ENCODE data around the gene TKTL2.
A peak's percentile ranks its signal among the peaks of the same experiment; 100 is the strongest.

Gene TKTL2, protein sequence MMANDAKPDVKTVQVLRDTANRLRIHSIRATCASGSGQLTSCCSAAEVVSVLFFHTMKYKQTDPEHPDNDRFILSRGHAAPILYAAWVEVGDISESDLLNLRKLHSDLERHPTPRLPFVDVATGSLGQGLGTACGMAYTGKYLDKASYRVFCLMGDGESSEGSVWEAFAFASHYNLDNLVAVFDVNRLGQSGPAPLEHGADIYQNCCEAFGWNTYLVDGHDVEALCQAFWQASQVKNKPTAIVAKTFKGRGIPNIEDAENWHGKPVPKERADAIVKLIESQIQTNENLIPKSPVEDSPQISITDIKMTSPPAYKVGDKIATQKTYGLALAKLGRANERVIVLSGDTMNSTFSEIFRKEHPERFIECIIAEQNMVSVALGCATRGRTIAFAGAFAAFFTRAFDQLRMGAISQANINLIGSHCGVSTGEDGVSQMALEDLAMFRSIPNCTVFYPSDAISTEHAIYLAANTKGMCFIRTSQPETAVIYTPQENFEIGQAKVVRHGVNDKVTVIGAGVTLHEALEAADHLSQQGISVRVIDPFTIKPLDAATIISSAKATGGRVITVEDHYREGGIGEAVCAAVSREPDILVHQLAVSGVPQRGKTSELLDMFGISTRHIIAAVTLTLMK

GRCh38 chr4:163473576-163473975 lies at the start of gene TKTL2:
Gene TKTL2, minus strand, starts transcription at chr4:163473754. Its CDS starts 20 bp downstream, at chr4:163473734.
- no peak for DNase-seq (ENCODE audit: low read depth in 2 of 2)

- DNase-seq (ENCODE audit: low read depth in 2 of 2), result no peak
Measured at GRCh38 chr4:163515198-163515597, 41.6 kb upstream of the TKTL2 start.

DNA sequence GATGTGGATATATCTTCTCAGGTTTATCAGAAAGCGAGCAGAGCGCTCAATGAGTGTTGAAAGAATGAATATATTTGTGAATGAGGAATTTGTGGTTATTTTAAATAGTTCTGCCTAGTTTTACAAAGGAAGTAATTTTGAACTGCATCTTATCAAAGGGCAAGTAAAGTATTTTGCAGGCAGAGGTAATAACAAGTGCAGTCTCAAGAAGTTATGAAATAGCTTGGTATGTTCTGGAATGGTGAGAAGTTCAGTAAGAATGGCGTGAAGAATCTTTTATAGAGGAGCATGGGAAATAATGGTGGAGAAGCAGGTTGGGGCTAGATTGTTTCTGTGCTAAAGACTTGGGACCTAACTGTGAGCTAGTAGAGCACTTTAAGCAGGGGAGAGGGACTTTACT lies 31.8 kb upstream of the TKTL2 start:
- DNase-seq (ENCODE audit: low read depth in 2 of 2), result no peak

GRCh38 chr4:163500586-163500985 lies 27.0 kb upstream of the TKTL2 start:
- DNase-seq (ENCODE audit: low read depth in 2 of 2), result no peak

DNA sequence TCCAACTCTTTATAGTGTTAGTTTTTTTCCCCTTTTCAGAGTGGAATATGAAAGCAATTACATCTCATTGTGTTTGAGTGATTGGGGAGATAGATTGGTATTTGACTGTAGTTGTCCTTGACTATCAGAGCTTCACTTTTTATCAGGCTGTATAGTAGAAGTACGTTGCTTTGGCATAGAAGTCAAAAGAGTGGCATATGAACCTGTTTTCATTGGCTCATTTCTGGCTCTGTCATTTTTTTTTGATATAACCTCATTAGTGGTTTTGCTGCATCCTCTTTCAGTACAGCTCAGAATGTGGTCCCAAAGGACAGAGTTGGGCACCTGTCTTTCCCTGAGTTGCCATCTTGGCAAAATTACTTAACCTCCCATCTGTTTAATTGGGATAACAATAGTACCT lies 22.3 kb upstream of the TKTL2 start:
- no peak for DNase-seq (ENCODE audit: low read depth in 2 of 2)

- DNase-seq (ENCODE audit: low read depth in 2 of 2), result peak; percentile 57
Measured at GRCh38 chr4:163494360-163495241, 21.0 kb upstream of the TKTL2 start, which contains the start of gene TMA16. Gene TMA16, plus strand, starts transcription at chr4:163494690. Its CDS starts 112 bp downstream, at chr4:163494802.

- DNase-seq (ENCODE audit: low read depth in 2 of 2), result no peak
Measured at GRCh38 chr4:163493643-163494359, 20.2 kb upstream of the TKTL2 start.

DNA sequence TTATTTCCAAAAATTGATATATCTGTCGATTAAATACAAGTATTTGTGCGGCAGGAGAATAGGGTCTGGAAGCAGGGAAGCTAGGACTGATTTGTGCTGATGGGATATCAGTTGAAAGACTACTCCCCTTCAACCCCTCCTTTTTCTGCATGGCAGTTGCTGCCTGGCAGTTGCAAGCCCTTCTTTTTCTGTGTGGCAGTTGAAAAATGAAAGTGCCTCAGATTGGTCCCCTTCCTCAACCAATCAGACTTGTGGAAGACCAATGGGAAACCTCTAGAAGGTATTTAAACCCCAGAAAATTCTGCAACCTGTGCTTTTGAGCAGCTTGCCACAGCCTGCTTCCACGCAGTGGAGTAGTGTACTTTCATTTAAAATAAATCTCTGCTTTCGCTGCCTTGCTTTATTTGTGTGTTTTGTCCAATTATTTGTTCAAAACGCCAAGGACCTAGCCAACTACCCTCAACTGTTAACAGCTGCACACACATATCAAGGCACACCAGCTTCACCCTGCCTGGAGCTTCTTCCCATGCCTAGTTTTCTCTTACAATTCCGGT lies 19.5 kb upstream of the TKTL2 start:
- no peak for DNase-seq (ENCODE audit: low read depth in 2 of 2)

DNA sequence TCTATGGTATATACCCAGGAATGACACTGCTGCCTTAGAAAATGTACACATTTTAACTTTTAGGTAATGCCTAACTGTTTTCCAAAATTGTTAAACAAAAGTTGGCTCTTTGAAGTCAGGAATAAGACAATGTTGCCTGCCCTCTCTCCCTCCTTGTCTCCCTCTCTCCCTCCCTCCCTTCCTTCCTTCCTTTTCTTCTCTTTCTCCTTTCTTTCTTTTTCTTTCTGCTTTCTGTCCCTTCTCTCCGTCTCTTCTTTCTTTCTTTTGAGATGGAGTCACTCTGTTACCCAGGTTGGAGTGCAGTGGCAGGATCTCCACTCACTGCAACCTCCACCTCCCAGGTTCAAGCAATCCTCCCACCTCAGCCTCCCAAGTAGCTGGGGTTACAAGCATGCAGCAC lies 16.4 kb upstream of the TKTL2 start:
- DNase-seq (ENCODE audit: low read depth in 2 of 2), result no peak

DNA sequence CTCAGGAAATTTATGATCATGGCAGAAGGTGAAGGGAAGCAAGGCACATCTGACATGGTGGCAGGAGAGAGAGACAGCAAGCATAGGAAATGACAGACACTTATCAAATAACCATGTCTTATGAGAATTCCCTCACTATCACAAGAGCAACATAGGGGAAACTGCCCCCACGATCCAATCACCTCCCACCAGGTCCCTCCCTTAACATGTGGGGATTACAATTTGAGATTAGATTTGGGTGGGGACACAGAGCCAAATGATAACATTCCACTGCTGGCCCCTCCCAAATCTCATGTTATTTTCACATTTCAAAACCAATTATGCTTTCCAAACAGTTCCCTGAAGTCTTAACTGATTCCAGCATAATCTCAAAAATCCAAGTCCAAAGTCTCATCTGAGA lies 12.8 kb upstream of the TKTL2 start:
- no peak for DNase-seq (ENCODE audit: low read depth in 2 of 2)

DNA sequence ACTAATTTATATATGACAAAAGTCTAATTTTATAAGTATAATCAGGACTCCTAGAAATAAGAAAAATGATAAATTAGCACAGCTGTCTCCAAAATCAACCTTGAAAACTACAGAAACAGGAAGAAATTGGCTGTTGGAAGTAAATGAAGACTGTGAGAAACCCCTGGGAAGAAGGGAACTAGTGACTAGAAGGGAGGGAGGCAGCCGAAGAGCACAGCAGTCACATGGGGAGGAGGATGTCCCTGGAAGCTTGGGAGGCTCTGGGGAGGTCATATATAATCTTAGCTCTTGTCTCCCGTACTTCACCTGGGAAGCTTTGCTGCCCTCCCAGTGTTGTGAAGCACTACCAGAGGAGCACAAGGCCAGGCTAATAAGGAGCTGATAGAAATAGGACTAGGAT lies 12.0 kb upstream of the TKTL2 start:
- no peak for DNase-seq (ENCODE audit: low read depth in 2 of 2)

DNA sequence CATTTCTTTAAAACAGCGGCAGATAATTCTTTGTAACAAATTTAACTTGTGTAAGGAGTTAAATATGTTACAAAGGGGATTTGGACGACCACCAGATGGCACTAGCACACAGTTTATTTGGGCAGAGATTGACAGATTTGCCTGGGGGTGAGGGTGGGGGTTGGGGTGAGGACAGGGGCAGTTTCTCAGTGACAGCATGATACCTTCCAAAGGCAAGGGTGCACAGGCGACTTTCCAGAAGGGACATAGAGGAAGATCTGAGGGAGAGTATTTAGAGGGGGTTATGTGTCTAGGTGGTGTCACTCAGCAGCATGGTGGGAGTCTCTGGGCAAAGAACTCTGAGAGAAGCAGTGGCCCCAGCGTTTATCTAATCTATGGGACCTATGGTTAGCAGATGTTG lies 11.4 kb upstream of the TKTL2 start:
- DNase-seq (ENCODE audit: low read depth in 2 of 2), result peak in 1 of 2 donors; percentile 11

- DNase-seq (ENCODE audit: low read depth in 2 of 2), result no peak
Measured at GRCh38 chr4:163482190-163482589, 8.6 kb upstream of the TKTL2 start.

DNA sequence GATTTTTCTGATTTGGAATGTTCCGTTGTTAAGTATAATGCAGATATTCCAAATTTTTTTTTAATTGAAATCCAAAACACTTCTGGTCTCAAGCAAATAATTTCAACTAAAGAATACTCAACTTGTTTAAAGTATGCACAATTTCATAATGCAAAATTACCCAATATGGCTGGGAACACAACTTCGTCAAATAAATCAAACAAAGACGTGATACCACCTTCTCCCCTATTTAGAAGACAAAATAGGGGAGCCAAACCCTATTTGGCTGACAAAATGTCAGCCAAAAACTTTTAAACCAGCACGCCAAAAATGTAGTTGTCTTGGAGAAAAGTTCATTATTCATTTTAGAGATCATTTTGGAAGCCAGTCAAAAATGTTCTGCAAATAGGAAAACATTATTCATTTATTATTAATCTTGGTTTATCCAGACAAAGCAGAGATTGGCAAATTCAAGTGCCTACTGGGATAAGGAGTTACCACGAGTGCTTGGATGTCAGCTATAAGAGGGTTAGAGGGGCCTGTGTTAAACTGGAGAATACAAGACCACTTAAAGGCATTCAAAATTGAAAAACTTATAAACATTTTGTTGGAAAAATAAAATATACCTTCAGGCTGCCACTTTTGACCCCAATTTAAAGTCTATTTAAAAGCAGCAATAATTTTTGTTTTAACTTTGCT lies 3.3 kb upstream of the TKTL2 start:
- no peak for DNase-seq (ENCODE audit: low read depth in 2 of 2)

DNA sequence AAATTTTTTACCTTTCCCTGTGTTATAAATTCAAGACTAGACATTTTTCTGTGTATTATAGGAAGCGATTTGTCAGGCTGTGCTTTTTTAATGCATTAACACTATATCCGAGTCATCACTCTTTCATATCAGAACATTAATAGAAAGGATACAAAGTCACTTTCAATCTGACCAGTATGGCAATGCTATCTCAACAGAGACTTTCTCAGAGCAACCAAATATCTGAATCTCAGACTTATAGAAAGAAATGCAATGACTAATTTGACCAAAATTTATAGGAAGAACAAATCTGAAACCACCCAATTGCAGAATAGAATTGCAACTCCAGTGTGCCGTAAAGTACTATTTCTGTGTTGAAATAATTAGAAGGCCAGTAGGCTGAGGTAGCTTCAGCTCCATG lies 473 bp upstream of the TKTL2 start:
- DNase-seq (ENCODE audit: low read depth in 2 of 2), result no peak

- no peak for DNase-seq (ENCODE audit: low read depth in 2 of 2)
Measured at GRCh38 chr4:163473130-163473529, 424 bp downstream of the TKTL2 start.

- no peak for DNase-seq (ENCODE audit: low read depth in 2 of 2)
Measured at GRCh38 chr4:163470391-163470790, 3.2 kb downstream of the TKTL2 start.

- no peak for DNase-seq (ENCODE audit: low read depth in 2 of 2)
Measured at GRCh38 chr4:163467082-163467770, 6.3 kb downstream of the TKTL2 start.

DNA sequence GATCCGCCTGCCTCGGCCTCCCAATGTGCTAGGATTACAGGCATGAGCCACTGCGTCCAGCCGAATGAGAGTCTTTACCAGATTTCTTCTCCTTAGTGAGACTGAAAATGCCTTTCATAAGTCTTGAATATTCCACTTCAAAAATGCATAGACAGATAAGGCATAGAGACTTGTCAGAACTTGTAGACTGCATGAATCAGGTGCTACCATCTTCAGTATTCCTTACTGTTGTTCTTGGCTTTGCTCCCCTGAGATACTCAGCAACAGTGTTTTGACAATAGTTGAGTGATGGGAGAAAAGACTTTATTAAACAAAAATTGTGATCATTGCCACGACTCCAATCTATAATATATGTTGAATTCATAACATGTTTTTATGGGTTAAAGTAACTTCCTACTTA lies 11.0 kb downstream of the TKTL2 start:
- no peak for DNase-seq (ENCODE audit: low read depth in 2 of 2)

DNA sequence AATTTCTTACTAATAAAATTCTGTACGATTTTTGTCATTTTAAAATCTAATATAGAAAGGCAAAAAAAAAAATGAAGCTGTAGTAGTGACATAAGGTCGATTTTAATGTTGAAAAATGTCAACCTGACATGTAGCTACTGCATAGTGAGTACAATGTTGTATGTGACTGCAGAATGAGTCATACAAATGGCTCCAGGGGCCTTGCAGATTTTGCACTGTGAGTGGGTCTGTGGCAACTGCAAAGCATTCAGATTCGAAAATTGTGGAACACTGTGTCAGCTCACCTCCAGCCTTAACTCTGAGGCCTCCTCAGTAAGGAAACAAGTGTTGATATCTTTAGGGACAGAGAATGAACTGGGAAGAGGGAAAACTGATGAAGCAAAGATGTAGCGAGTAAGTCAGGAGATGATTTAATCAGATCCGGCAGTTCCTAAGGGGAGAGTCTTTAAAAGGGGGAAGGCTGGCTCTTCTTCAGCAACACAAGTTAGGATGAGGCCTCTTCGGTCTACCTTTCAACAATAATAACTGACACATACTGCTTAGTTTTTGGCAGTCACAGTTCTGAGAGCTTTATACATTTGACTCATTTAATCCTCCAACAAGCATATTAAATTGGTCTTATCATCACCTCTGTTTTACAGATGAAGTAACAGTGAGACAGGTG lies 24.9 kb downstream of the TKTL2 start:
- no peak for DNase-seq (ENCODE audit: low read depth in 2 of 2)
